Activated T-helper 1 cell treated with anti-CD3 and anti-CD28 coated beads, Interleukin-12 subunit alpha, Interleukin-12 subunit beta, Interleukin-2, Interleukin-4 antibody, amounts not matched to agents 30 ng/mL and 10 ng/mL and 1 ng/mL, durations not matched to agents 14 hours and 24 hours and 36 hours (primary cell): Measurements from ENCODE around the gene CMTM8. TPM values are rescaled to one million over a fixed set of nuclear protein-coding genes. Genes with fewer than 3 reads are reported as not detected.
"Not testable (repeated sequence)": the region's sequence is repeated elsewhere in the genome, so short reads cannot be mapped to it uniquely, and the experiment has no call there.

ENCODE experiments used
- DNase-seq: peaks from one replicate; pipeline ENCODE4 v3.0.0; 2021; ENCODE audit warnings: low spot score
- H3K27ac Mint-ChIP-seq: one replicate; pipeline ENCODE4 v1.8.0; 2021; ENCODE audit warnings: mild to moderate bottlenecking, mixed read lengths
- H3K27me3 Mint-ChIP-seq: one replicate; pipeline ENCODE4 v1.8.0; 2022; ENCODE audit warnings: mild to moderate bottlenecking, moderate library complexity, mixed read lengths; ENCODE audit not compliant: insufficient read depth
- H3K36me3 Mint-ChIP-seq: one replicate; pipeline ENCODE4 v1.8.0; 2021; ENCODE audit warnings: low read depth, mixed read lengths
- H3K4me1 Mint-ChIP-seq: one replicate; pipeline ENCODE4 v1.8.0; 2021; ENCODE audit warnings: low read depth, mixed read lengths
- H3K4me3 Mint-ChIP-seq: one replicate; pipeline ENCODE4 v1.8.0; 2021; ENCODE audit warnings: mild to moderate bottlenecking, moderate library complexity, mixed read lengths
- H3K9me3 Mint-ChIP-seq: one replicate; pipeline ENCODE4 v1.8.0; 2021; ENCODE audit warnings: mixed read lengths
- intact Hi-C: fragments of 100-400 bp; cut with micrococcal nuclease; formaldehyde crosslinking; loops from one replicate; pipeline ENCODE4 v1.15.1; 2024
- total RNA-seq: library from RNA; stranded (reverse); gene quantifications from 2 replicates; pipeline ENCODE4 v1.2.3, GENCODE V29; 2022

The CMTM8 gene
- total RNA-seq, 1 donor from 2014 or later, result 5.7 TPM

DNA sequence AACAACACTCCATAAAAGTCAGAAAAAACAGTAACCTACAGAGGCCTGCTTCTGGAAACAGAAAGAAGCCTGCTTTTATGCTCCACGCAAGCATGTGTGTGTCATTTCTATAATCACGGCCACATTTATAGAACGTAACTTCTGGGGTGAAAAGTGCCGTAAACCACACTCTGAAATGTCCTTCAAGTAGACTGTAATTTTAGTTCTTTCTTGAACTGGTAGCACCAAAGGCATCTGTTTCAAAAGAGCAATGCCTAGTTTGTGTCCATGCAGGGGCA, 133.7 kb downstream of the CMTM8 start:
- no peak for DNase-seq
- Mint-ChIP-seq H3K4me3 (peak overlapping the region; percentile 13), H3K27me3 (no peaks in the 10 kb centered on the region), H3K36me3 (no peaks in the 10 kb centered on the region), H3K9me3 (no peaks in the 10 kb centered on the region), H3K27ac (peak overlapping the region; percentile 84), H3K4me1 (peaks cover 30% of the 10 kb centered on the region)
- intact Hi-C loops, result no loop called here

DNA sequence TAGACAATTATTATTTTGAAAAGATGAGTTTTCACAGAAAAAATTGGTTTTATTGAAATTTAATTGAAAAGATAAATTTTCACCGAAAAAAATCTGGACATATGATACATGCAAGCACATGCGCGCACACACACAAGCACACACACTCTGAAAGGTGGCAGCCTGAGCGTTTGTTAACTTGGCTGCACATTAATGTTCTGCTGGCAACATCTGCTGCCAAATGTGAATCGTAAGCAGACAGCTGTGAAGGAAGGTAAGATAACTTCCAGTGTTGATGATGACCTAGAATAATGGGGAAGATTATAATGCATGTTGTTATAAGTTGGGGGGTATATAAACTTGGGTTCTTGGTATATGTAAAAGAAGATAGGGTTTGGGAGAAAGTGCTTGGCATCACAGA, 134.8 kb downstream of the CMTM8 start:
- no peak overlapping the region for H3K27ac Mint-ChIP-seq
- intact Hi-C loops, result no loop called here

DNA sequence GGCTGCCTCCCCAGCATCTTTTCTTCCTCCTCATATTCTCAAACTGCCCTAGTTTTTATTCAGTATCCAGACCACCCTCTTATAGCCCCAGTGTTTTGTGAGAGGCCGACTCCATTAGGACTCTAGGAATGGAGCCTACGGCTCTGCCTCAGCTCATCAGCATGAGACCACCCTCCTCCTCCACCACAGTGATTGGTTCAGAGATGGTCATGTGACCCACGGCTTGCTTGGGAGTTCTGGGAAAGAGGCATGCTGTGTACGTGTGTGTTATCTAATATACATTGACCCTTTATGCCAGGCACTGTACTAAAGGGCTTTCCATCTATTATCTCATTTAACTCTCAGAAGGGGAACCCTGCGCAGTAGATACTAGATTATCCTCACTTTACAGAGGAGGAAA, 135.4 kb downstream of the CMTM8 start:
- no peak for DNase-seq
- intact Hi-C loops, result loop anchor here (2.0 kb wide), 1 partner anchor 291 kb away; no protein-coding TSS in a partner anchor
- H3K4me3 Mint-ChIP-seq, result no peak overlapping the region
- H3K27me3 Mint-ChIP-seq, result no peaks in the 10 kb centered on the region
- H3K9me3 Mint-ChIP-seq, result no peaks in the 10 kb centered on the region
- no peak overlapping the region for H3K27ac Mint-ChIP-seq
- H3K36me3 Mint-ChIP-seq, result no peaks in the 10 kb centered on the region
- H3K4me1 Mint-ChIP-seq, result peaks cover 24% of the 10 kb centered on the region

More for the DNA sequence above, 134.8 kb downstream of the CMTM8 start:
- no peaks in the 10 kb centered on the region for H3K9me3 Mint-ChIP-seq
- H3K27me3 Mint-ChIP-seq, result no peaks in the 10 kb centered on the region
- DNase-seq, result no peak
- no peak overlapping the region for H3K4me3 Mint-ChIP-seq
- H3K4me1 Mint-ChIP-seq, result peaks cover 24% of the 10 kb centered on the region
- no peaks in the 10 kb centered on the region for H3K36me3 Mint-ChIP-seq

DNA sequence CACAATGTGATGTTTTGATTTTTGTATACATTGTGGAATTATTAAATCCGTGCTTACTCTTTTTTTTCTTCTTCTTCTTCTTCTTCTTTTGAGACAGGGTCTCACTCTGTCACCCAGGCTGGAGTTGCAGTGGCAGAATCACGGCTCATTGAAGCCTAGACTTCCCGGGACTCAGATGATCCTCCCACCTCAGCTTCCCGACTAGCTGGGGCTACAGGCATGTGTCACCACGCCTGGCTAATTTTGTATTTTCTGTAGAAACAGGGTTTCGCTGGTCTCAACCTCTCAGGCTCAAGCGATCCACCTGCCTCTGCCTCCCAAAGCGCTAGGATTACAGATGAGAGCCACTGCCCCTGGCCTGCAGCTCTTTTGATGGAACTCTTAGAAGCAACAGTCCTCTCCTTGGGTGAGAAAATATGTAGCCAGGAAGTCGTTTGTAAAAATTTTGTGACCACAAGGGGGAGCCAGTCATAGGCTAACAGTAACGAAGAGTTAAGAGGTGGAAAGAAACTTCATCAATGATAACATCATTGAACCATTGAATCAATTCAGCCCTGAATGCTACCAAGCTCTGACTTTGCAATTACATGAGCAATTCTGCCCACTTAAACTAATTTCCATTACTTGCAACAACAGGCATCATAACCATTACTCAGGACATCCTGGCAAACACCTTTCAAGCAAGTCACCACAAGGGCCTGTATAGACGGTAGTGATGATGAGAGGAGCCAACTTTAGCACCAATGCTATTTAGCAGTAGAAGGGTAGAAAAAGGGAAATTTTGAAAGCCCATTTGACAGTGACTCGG, 136.5 kb downstream of the CMTM8 start:
- no peak overlapping the region for H3K4me3 Mint-ChIP-seq
- no peaks in the 10 kb centered on the region for H3K27me3 Mint-ChIP-seq
- peak overlapping the region; percentile 36 for H3K27ac Mint-ChIP-seq
- no peaks in the 10 kb centered on the region for H3K9me3 Mint-ChIP-seq
- intact Hi-C loops, result loop anchor here (1.0 to 5.0 kb wide), 7 partner anchors 17 to 290 kb away; no protein-coding TSS in a partner anchor
- DNase-seq, result peak; percentile 65
- peaks cover 24% of the 10 kb centered on the region for H3K4me1 Mint-ChIP-seq
- H3K36me3 Mint-ChIP-seq, result no peaks in the 10 kb centered on the region

DNA sequence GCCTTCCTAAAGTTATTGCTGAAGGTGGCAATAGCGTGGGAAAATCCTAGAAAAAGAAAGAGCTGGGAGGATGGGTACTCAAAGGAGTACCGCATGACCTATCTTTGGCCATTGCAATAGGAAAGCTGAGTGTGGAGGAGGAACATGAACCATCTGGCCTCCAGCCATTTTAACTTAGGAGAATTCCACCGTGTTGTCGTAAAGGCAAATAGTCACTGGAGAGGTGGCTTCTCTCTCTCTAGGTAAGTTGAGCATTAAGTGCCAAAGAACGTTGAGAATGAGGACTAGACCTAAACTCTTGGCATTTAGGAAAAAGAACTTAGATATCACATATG, 137.1 kb downstream of the CMTM8 start:
- Mint-ChIP-seq H3K4me1 (peaks cover 24% of the 10 kb centered on the region), H3K36me3 (no peaks in the 10 kb centered on the region), H3K27ac (no peak overlapping the region), H3K27me3 (no peaks in the 10 kb centered on the region), H3K9me3 (no peaks in the 10 kb centered on the region), H3K4me3 (no peak overlapping the region)
- intact Hi-C loops, result loop anchor here (1.0 to 5.0 kb wide), 7 partner anchors 17 to 289 kb away; no protein-coding TSS in a partner anchor
- DNase-seq, result no peak

DNA sequence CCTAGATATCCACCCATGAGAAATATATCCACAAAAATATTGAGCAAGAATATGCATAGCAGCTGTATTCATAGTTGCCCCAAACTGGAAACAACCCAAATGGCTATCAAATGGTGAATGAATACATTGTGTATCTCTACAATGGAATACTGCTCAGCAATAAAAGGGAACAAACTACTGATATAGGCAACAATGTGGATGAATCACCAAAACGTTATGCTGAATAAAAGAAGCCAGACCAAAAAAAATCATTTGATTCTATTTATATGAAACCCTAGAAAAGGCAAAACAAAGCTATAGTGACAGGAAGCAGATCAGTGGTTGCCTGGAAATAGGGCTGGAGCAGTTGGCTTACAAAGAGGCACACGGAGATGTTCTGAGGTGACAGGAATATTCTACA, 137.6 kb downstream of the CMTM8 start:
- Mint-ChIP-seq H3K27me3 (no peaks in the 10 kb centered on the region), H3K4me1 (peaks cover 22% of the 10 kb centered on the region), H3K9me3 (no peaks in the 10 kb centered on the region), H3K36me3 (no peaks in the 10 kb centered on the region), H3K4me3 (no peak overlapping the region), H3K27ac (no peak overlapping the region)
- DNase-seq, result no peak
- intact Hi-C loops, result loop anchor here (5.0 kb wide), 1 partner anchor 64 kb away; no protein-coding TSS in a partner anchor

DNA sequence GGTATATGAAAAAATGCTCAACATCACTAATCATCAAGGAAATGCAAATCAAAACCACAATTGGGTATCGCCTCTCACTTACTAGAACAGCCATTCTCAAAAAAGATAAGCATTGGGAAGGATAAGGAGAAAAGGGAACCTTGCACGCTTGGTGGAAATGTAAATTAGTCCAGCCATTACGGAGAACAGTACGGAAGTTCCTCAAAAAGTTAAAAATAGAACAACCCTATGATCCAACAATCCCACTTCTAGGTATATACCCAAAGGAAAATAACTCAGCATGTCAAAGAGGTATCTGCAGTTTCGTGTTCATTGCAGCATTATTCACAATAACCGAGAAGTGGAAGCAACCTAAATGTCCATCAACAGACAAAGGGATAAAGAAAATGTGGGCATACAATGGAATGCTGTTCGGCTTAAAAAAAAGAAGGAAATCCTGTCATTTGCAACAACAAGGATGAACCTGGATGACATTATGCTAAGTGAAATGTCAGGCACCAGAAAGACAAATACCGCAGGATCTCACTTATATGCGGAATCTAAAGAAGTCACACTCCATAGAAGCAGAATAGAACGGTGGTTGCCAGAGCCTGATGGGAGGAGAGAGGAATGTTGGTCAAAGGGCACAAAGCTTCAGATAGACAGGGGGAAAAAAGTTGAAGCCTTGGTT, 141.5 kb downstream of the CMTM8 start:
- Mint-ChIP-seq H3K4me3 (no peak overlapping the region), H3K27me3 (no peaks in the 10 kb centered on the region), H3K4me1 (peaks cover 10% of the 10 kb centered on the region), H3K36me3 (no peaks in the 10 kb centered on the region), H3K9me3 (no peaks in the 10 kb centered on the region), H3K27ac (no peak overlapping the region)
- intact Hi-C loops, result loop anchor here (5.0 kb wide), 1 partner anchor 68 kb away; no protein-coding TSS in a partner anchor
- DNase-seq, result no peak

DNA sequence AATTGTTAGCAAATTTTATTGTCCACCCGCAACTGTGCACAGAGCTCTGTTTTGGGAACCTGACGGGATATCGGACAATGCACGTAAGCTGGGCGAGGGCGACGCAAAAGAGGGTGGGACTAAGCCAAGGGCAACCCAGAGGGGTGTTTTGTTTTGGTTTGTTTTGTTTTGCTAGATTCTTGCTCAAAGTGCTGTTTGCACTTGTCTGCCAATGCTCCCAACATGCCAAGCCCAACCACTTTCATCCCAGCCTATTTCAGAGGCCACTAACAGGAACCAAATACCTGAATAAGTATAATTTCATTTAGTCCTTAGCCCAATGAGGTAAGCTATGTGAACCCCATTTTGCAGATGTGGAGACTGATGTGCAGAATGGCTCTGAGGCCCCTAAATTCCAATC, 143.4 kb downstream of the CMTM8 start:
- intact Hi-C loops, result no loop called here
- no peak for DNase-seq
- Mint-ChIP-seq H3K27ac (no peak overlapping the region), H3K9me3 (no peaks in the 10 kb centered on the region), H3K36me3 (no peaks in the 10 kb centered on the region), H3K4me3 (no peak overlapping the region), H3K27me3 (no peaks in the 10 kb centered on the region), H3K4me1 (peaks cover 4% of the 10 kb centered on the region)

DNA sequence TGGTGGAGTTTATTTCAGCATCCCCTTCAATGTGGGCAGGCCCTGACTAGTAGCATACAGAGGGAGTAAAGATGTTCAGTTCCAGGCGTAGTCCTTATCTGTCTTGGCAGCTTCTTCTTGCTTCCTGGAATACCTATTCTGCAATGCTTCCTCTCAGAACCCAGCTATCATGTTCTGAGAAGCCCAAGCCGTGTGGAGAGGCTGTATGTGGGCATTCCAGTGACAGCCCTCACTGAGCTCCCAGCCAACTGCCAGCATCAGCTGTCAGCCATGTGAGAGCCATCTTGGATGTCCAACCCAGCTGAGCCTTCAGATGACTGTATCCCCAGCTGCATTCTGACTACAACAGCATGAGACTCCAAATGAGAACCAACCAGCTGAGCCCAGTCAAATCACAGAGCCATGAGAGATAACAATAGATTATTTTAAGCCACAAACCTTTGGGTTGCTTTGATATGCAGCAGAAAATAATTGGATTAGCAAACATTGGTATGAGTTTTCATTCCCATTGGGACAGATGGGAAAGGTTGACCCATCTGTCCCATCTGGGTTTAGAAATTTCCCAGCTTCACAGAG, 144.7 kb downstream of the CMTM8 start:
- Mint-ChIP-seq H3K9me3 (no peaks in the 10 kb centered on the region), H3K4me3 (no peak overlapping the region), H3K36me3 (no peaks in the 10 kb centered on the region), H3K27ac (no peak overlapping the region), H3K4me1 (peaks cover 4% of the 10 kb centered on the region), H3K27me3 (no peaks in the 10 kb centered on the region)
- intact Hi-C loops, result no loop called here
- DNase-seq, result no peak

DNA sequence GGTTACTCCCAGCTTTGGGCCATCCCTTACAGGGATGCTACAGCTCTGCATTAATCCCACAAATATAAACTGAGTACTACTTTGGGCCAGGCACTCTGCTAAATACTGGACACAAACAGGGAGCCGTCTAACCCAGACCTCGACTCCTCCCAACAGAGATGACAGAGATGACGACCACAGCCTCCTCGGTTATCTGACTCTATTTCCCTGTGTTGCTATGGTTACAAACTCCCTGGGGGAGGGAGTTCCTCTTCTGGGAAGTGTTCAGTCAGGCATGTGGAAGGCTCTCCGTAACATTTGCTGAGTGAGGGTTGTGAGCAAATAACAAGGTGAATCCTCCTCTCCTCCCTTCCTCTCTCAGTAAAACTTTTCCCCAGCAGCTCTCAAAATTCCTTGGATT, 146.5 kb downstream of the CMTM8 start:
- Mint-ChIP-seq H3K9me3 (no peaks in the 10 kb centered on the region), H3K36me3 (no peaks in the 10 kb centered on the region), H3K4me3 (no peak overlapping the region), H3K27ac (no peak overlapping the region), H3K27me3 (no peaks in the 10 kb centered on the region), H3K4me1 (peaks cover 12% of the 10 kb centered on the region)
- DNase-seq, result no peak
- intact Hi-C loops, result no loop called here

DNA sequence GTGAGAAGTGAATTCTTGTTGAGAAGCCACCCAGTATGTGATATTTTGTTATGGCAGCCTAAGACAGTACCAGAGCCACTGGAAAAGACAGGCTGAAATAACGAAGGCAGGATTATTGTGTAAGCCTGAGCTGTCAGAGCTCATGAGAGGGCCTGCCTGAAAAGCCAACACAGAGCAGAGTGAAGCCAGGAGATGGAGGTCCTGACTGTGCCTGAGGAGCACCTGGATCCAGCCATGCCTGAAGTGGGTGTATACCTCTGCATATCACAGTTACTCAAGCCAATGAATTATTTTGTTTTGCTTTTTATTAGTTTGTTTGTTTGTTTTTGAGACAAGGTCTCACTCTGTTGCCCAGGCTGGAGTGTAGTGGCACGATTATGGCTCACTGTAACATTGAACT, 149.0 kb downstream of the CMTM8 start:
- H3K27ac Mint-ChIP-seq, result no peak overlapping the region
- H3K4me1 Mint-ChIP-seq, result peaks cover 22% of the 10 kb centered on the region
- intact Hi-C loops, result no loop called here
- H3K36me3 Mint-ChIP-seq, result peaks cover 4% of the 10 kb centered on the region
- DNase-seq, result no peak
- no peak overlapping the region for H3K4me3 Mint-ChIP-seq
- no peaks in the 10 kb centered on the region for H3K9me3 Mint-ChIP-seq
- no peaks in the 10 kb centered on the region for H3K27me3 Mint-ChIP-seq

DNA sequence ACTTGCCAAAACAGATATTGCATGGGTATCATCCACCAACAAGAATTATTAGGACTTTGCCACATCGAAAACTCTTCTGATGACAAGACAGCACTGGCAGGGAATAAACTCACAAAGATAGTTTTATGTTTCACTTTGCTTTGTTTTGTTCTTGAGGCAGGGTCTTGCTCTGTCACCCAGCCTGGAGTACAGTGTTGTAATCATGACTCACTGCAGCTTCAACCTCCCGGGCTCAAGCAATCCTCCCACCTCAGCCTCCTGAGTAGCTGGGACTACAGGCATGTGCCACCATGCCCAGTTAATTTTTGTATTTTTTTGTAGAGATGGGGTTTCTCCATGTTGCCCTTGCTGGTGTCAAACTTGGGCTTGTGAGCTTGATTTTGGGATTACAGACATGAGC, 151.1 kb downstream of the CMTM8 start:
- H3K27me3 Mint-ChIP-seq, H3K9me3 Mint-ChIP-seq, DNase-seq, H3K27ac Mint-ChIP-seq, intact Hi-C loops: not testable (repeated sequence)
- H3K4me1 Mint-ChIP-seq, result peaks cover 39% of the 10 kb centered on the region
- H3K36me3 Mint-ChIP-seq, result peaks cover 11% of the 10 kb centered on the region
- H3K4me3 Mint-ChIP-seq, result peak overlapping the region; percentile 34
